ENCODE measurements around the gene ANKLE1. TPM values are rescaled to one million over a fixed set of nuclear protein-coding genes. Genes with fewer than 3 reads are reported as not detected.

ANKLE1 gene
- total and polyA plus RNA-seq, 10 of the 15 experiments (the other 5 are each of a cell fraction or from before 2014, with no cell fraction given) = 2.2 to 17.9 (median 10.9) TPM

- no peak for TF ChIP-seq E4F1 (IDR thresholded peaks at IDR 0.05; ENCODE audit: borderline replicate concordance, partially characterized antibody)
- TF ChIP-seq CREM (IDR thresholded peaks at IDR 0.05; ENCODE audit: low read depth) = 0 out of 2 replicates have a peak, but pooled peaks have one; percentile 21
- TF ChIP-seq BACH1 (IDR thresholded peaks at IDR 0.05; ENCODE audit: borderline replicate concordance) = 0 out of 2 replicates have a peak, but pooled peaks have one; percentile 39
- TF ChIP-seq MXI1 (IDR thresholded peaks at IDR 0.05; ENCODE audit: low read depth, low read length) = peak; percentile 80
- no peak for TF ChIP-seq RAD21 (IDR thresholded peaks at IDR 0.05; ENCODE audit: insufficient read depth, low read depth, low read length)
- TF ChIP-seq ZNF217 (IDR thresholded peaks at IDR 0.05) = peak; percentile 53; the same call in 1 of the 2 replicates
- TF ChIP-seq CBX3 (IDR thresholded peaks at IDR 0.05; ENCODE audit: borderline replicate concordance, low read depth) = no peak
- 0 out of 2 replicates have a peak, but pooled peaks have one; percentile 43 for TF ChIP-seq NR2F1 (conservative IDR thresholded peaks at IDR 0.05)
- TF ChIP-seq IKZF2 (IDR thresholded peaks at IDR 0.05) = 0 out of 4 replicates have a peak, but pooled peaks of 1 of the 2 experiments have one; percentile 25
- TF ChIP-seq MTA2 (IDR thresholded peaks at IDR 0.05; ENCODE audit: low read depth) = peak; percentile 31; the same call in 1 of the 2 replicates
- 0 out of 2 replicates have a peak, but pooled peaks have one; percentile 34 for TF ChIP-seq LARP7 (IDR thresholded peaks at IDR 0.05)
- peak; percentile 79 for TF ChIP-seq E2F4 (IDR thresholded peaks at IDR 0.05; ENCODE audit: low read depth, low read length)
- no peak for TF ChIP-seq ELK1 (IDR thresholded peaks at IDR 0.05; ENCODE audit: low read depth, low read length)
- TF ChIP-seq MEF2B (IDR thresholded peaks at IDR 0.05; ENCODE audit: partially characterized antibody, poor library complexity, severe bottlenecking) = peak; percentile 5
- peak; percentile 63 for TF ChIP-seq ZNF687 (IDR thresholded peaks at IDR 0.05)
- TF ChIP-seq NKRF (conservative IDR thresholded peaks at IDR 0.05) = peak; percentile 54
- no peak for TF ChIP-seq CHD2 (IDR thresholded peaks at IDR 0.05; ENCODE audit: borderline replicate concordance, low read depth, low read length)
- TF ChIP-seq STAT3 (IDR thresholded peaks at IDR 0.05; ENCODE audit: low read depth, low read length) = no peak
Observed at GRCh38 chr19:17281391-17282304, at the start of gene ANKLE1 (continued).

Measured in GM12878 (cell line).